GM19455 (cell line): ENCODE data around the gene NOTCH2NLA.
"Not testable (repeated sequence)": the region's sequence is repeated elsewhere in the genome, so short reads cannot be mapped to it uniquely, and the experiment has no call there.

Experiments used
- ATAC-seq: cut with Tn5 transposase; IDR thresholded peaks from one replicate; pipeline ENCODE4 v1.9.1; 2021; ENCODE audit not compliant: unreplicated experiment

Gene NOTCH2NLA

GRCh38 chr1:146167740-146168139 lies 61.1 kb downstream of the NOTCH2NLA start:
- not testable (repeated sequence) for ATAC-seq

GRCh38 chr1:146167273-146167672 lies 61.5 kb downstream of the NOTCH2NLA start:
- not testable (repeated sequence) for ATAC-seq

- not testable (repeated sequence) for ATAC-seq
These were observed 84.4 kb downstream of the NOTCH2NLA start, which contains the start of gene NBPF10 for GRCh38 chr1:146144465-146144864. Gene NBPF10 (minus strand): TSS chr1:146144804. CDS start chr1:146144769, 35 bp downstream.
